Vagina (tissue), 2 donors: ENCODE measurements around the gene MAPK8IP2.

Experiments used
- CTCF ChIP-seq, 3 experiments: fragments of 450-650 bp in 2 of 3; fragments of 200-600 bp in 1 of 3; sonication (generic) in 1 of 3; IDR thresholded peaks; one replicate each; pipeline ENCODE4 v1.5.1; 2017 to 2019; ENCODE audit warnings: antibody characterized with exemption in 3 of 3, mild to moderate bottlenecking in 2 of 3, moderate library complexity in 2 of 3
- POLR2A ChIP-seq, 2 donors: fragments of 450-650 bp; IDR thresholded peaks; one replicate each; pipeline ENCODE4 v1.6.1; 2017; ENCODE audit warnings: antibody characterized with exemption in 2 of 2, mild to moderate bottlenecking in 2 of 2, moderate library complexity in 2 of 2

GRCh38 chr22:50608996-50609395 is 8.4 kb downstream of the MAPK8IP2 start:
- TF ChIP-seq POLR2A (IDR thresholded peaks at IDR 0.05) (no peak), CTCF (IDR thresholded peaks at IDR 0.05) (no peak)
